ENCODE results near the gene CRIM1.

CRIM1 gene

GRCh38 chr2:36329251-36329650 lies 26.3 kb upstream of the CRIM1 start:
- in situ Hi-C loops (cut with HindIII; ENCODE audit: low pct_ligation_motif_present, low sequenced_read_pairs): no loop called here
- no peak overlapping the region for H3K4me3 ChIP-seq (ENCODE audit: low read depth, low read length)
- DNase-seq: no peak
- no peak for TF ChIP-seq CTCF (IDR thresholded peaks at IDR 0.05; ENCODE audit: low read depth, low read length, missing control alignments)
- no peaks in the 10 kb centered on the region for H3K36me3 ChIP-seq (replicated peaks)
- H3K27ac ChIP-seq: peak overlapping the region; percentile 41
- H3K27me3 ChIP-seq (replicated peaks): no peaks in the 10 kb centered on the region

- peak overlapping the region; percentile 41 for H3K27ac ChIP-seq
- no peaks in the 10 kb centered on the region for H3K36me3 ChIP-seq (replicated peaks)
- in situ Hi-C loops (cut with HindIII; ENCODE audit: low pct_ligation_motif_present, low sequenced_read_pairs): no loop called here
- TF ChIP-seq CTCF (IDR thresholded peaks at IDR 0.05; ENCODE audit: low read depth, low read length, missing control alignments): no peak
- no peaks in the 10 kb centered on the region for H3K27me3 ChIP-seq (replicated peaks)
- H3K4me3 ChIP-seq (ENCODE audit: low read depth, low read length): no peak overlapping the region
- peak; percentile 81 for DNase-seq
Measured at GRCh38 chr2:36329746-36330472, 25.7 kb upstream of the CRIM1 start.

GRCh38 chr2:36330473-36331395 lies 24.8 kb upstream of the CRIM1 start:
- peak overlapping the region; percentile 17 for H3K27ac ChIP-seq
- in situ Hi-C loops (cut with HindIII; ENCODE audit: low pct_ligation_motif_present, low sequenced_read_pairs): no loop called here
- no peak for DNase-seq
- no peak for TF ChIP-seq CTCF (IDR thresholded peaks at IDR 0.05; ENCODE audit: low read depth, low read length, missing control alignments)
- H3K27me3 ChIP-seq (replicated peaks): no peaks in the 10 kb centered on the region
- no peaks in the 10 kb centered on the region for H3K36me3 ChIP-seq (replicated peaks)
- no peak overlapping the region for H3K4me3 ChIP-seq (ENCODE audit: low read depth, low read length)

GRCh38 chr2:36333350-36334012 lies 22.1 kb upstream of the CRIM1 start:
- H3K4me3 ChIP-seq (ENCODE audit: low read depth, low read length): no peak overlapping the region
- H3K36me3 ChIP-seq (replicated peaks): no peaks in the 10 kb centered on the region
- DNase-seq: no peak
- no peaks in the 10 kb centered on the region for H3K27me3 ChIP-seq (replicated peaks)
- in situ Hi-C loops (cut with HindIII; ENCODE audit: low pct_ligation_motif_present, low sequenced_read_pairs): no loop called here
- TF ChIP-seq CTCF (IDR thresholded peaks at IDR 0.05; ENCODE audit: low read depth, low read length, missing control alignments): no peak
- no peak overlapping the region for H3K27ac ChIP-seq

GRCh38 chr2:36335597-36335996 lies 20.0 kb upstream of the CRIM1 start:
- no peak overlapping the region for H3K27ac ChIP-seq
- no peaks in the 10 kb centered on the region for H3K27me3 ChIP-seq (replicated peaks)
- DNase-seq: no peak
- TF ChIP-seq CTCF (IDR thresholded peaks at IDR 0.05; ENCODE audit: low read depth, low read length, missing control alignments): no peak
- in situ Hi-C loops (cut with HindIII; ENCODE audit: low pct_ligation_motif_present, low sequenced_read_pairs): no loop called here
- H3K36me3 ChIP-seq (replicated peaks): no peaks in the 10 kb centered on the region
- H3K4me3 ChIP-seq (ENCODE audit: low read depth, low read length): no peak overlapping the region
